GM12801 (cell line): ENCODE results near the gene PRKCH.

Source experiments
- CTCF ChIP-seq: IDR thresholded peaks from one replicate; pipeline ENCODE4 v1.5.1; 2011; ENCODE audit warnings: control low read depth; ENCODE audit not compliant: insufficient read length; ENCODE audit errors: extremely low read depth

PRKCH gene

GRCh38 chr14:61388173-61388975 lies 67.0 kb downstream of the PRKCH start:
- no peak for TF ChIP-seq CTCF

DNA sequence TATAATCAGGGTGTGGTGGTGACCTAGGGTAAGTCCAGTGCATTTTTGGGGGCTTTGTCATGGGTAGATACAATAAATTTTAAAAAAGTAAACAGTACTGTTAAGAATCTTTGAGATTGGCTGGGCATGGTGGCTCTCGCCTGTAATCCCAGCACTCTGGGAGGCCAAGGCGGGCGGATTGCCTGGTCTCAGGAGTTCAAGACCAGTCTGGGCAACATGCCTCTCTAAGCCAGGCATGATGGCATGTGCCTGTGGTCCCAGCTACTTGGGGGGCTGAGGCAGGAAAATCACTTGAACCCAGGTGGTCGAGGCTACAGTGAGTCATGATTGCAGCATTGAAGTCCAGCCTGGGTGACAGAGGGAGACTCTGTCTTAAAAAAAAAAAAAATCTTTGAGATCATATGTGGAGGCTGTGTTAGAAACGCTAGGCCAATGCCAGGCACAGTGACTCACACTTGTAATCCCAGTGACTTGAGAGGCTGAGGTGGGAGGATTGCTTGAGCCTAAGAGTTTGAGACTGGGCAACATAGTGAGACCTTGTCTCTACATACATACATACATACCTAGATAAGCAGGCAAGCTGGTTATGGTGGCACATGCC lies 67.7 kb downstream of the PRKCH start:
- TF ChIP-seq CTCF, result no peak

DNA sequence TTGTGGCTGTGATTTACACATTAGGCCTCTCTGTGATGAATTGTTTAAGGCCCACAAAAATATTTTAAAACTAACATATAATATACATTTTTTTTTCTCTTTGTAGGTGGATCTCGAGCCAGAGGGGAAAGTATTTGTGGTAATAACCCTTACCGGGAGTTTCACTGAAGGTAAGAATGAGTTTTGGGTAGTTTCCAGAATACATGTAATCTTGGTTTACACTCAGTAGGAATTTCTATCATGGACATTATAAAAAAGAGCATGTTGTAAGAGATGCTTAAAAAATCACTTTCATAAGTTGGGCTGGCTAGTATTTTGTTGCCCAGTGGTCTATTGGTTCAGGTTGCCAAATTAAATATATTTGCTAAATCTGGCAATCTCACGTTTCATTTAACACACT lies 69.7 kb downstream of the PRKCH start:
- no peak for TF ChIP-seq CTCF

DNA sequence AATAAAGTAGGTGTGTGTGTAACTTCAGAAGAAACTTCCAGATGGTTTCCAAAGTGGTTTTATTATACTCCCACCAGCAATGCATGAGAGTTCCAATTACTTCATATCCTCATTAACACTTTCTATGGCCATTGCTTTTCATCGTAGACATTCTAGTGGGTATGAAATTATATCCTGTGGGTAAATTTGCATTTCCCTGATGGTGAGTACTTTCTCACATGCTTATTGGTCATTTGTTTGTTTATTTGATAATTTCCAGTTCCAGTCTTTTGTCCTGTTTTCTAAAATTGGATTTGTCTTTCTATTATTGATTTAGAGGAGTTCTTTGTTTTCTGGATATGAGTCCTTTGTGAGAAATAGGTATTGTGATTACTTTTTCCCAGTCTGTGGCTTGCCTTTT lies 70.9 kb downstream of the PRKCH start:
- no peak for TF ChIP-seq CTCF

GRCh38 chr14:61394542-61394941 lies 73.2 kb downstream of the PRKCH start:
- TF ChIP-seq CTCF, result no peak

- no peak for TF ChIP-seq CTCF
These were observed 73.8 kb downstream of the PRKCH start for GRCh38 chr14:61395115-61395725.

DNA sequence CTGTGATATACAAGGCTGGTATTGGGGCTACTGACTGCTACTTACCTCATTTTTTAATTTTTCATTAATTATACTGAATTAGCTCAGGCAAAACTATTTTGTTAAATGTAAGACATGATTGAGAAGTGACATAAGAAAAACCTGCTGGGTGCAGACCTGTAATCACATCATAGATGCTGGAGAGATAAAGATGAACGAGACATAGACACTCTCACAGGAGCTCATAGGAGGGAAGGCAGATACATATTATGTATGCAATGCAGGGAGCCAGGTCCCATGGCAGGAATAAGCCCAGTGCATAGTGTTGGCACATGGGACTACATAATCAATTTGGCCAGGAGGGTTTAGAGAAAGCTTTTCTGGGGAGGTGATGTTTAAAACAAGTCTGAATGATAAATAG lies 74.9 kb downstream of the PRKCH start:
- no peak for TF ChIP-seq CTCF
